K562 (cell line): ENCODE results near the gene MESP1. TPM values are rescaled to one million over a fixed set of nuclear protein-coding genes. Genes with fewer than 3 reads are reported as not detected.

Source experiments
- ATF2 ChIP-seq: sonication (generic); formaldehyde crosslinking; IDR thresholded peaks from 2 replicates; pipeline ENCODE4 v1.8.1; 2022; ENCODE audit warnings: missing genetic modification reagents
- CXXC5 ChIP-seq: fragments of 250-450 bp; sonication (Bioruptor Pico); IDR thresholded peaks from 2 replicates; pipeline ENCODE4 v1.8.0; 2022; ENCODE audit warnings: inconsistent platforms, mild to moderate bottlenecking, moderate library complexity
- DDX20 ChIP-seq: fragments of 450-650 bp; IDR thresholded peaks from 2 replicates; pipeline ENCODE4 v1.6.1; 2016; ENCODE audit warnings: missing genetic modification characterization, low read depth, mild to moderate bottlenecking, missing compliant biosample characterization, moderate library complexity
- ETV6 ChIP-seq, 3 experiments: fragments of 150-350 bp in 1 of 3; sonication (generic) in 1 of 3; formaldehyde crosslinking in 1 of 3; IDR thresholded peaks; 2 replicates each; pipeline versions ENCODE4 v1.6.1 to v1.8.0; 2014 to 2022; ENCODE audit warnings: borderline replicate concordance in 2 of 3, low read depth in 2 of 3, antibody characterized with exemption in 1 of 3, low read length in 1 of 3, mild to moderate bottlenecking in 1 of 3, missing genetic modification reagents in 1 of 3
- HMGN3 ChIP-seq: IDR thresholded peaks from 2 replicates; pipeline ENCODE4 v1.6.1; 2011; ENCODE audit warnings: borderline replicate concordance, low read depth, mild to moderate bottlenecking, mixed read lengths, low read length; ENCODE audit not compliant: insufficient read length; ENCODE audit errors: extremely low read depth
- KAT2B ChIP-seq: IDR thresholded peaks from one replicate; pipeline ENCODE4 v1.6.1; 2012; ENCODE audit warnings: low read depth, mild to moderate bottlenecking, control low read depth, inconsistent platforms, low read length, moderate library complexity
- PML ChIP-seq: IDR thresholded peaks from 2 replicates; pipeline ENCODE4 v1.6.1; 2012; ENCODE audit warnings: low read length, inconsistent platforms
- POLR2AphosphoS2 ChIP-seq: IDR thresholded peaks from 2 replicates; pipeline ENCODE4 v1.6.1; 2012; ENCODE audit warnings: low read length, improper control_type of control experiment
- SNIP1 ChIP-seq: fragments of 450-650 bp; IDR thresholded peaks from 2 replicates; pipeline ENCODE4 v1.7.1; 2017; ENCODE audit warnings: low read depth, mild to moderate bottlenecking
- SRF ChIP-seq, 2 experiments: fragments of 250-450, 450-650 bp in 1 of 2; sonication (Bioruptor Pico) in 1 of 2; sonication (generic) in 1 of 2; formaldehyde crosslinking; IDR thresholded peaks; 2 replicates each; pipeline versions ENCODE4 v1.5.0 to v1.5.1; 2020 to 2022; ENCODE audit warnings: mild to moderate bottlenecking in 1 of 2, missing genetic modification reagents in 1 of 2
- TAF1 ChIP-seq: IDR thresholded peaks from 2 replicates; pipeline ENCODE4 v1.6.1; 2011; ENCODE audit warnings: mild to moderate bottlenecking, low read length, moderate library complexity; ENCODE audit not compliant: insufficient read depth, control insufficient read depth, severe bottlenecking; ENCODE audit errors: extremely low read depth
- TFAM ChIP-seq: fragments of 250-450 bp; sonication (Bioruptor Pico); conservative IDR thresholded peaks from 2 replicates; pipeline ENCODE4 v1.5.0; 2021; ENCODE audit warnings: mild to moderate bottlenecking, moderate library complexity
- ZNF655 ChIP-seq: fragments of 250-450 bp; sonication (Bioruptor Pico); IDR thresholded peaks from 2 replicates; pipeline ENCODE4 v1.5.0; 2021
- polyA plus RNA-seq, 8 experiments: library from polyadenylated mRNA; depleted of rRNA in 4 of 8; stranded (reverse) in 5 of 8; unstranded in 3 of 8; fragments of >200 nt; fragmentation: Nextera tagmentation in 2 of 8; fragmentation: Illumina TruSeq in 1 of 8; extraction: Ambion mirVana in 2 of 8; extraction: Trizol in 1 of 8; gene quantifications; 2 replicates each; pipeline versions ENCODE4 v1.2.1 to v1.2.3, GENCODE V29; 2011 to 2014; ENCODE audit warnings: inconsistent platforms in 1 of 8, missing spikeins in 1 of 8
- total RNA-seq, 7 experiments: library from RNA; depleted of rRNA in 6 of 7; stranded (reverse); fragments of >200 nt in 6 of 7; fragmentation: Illumina TruSeq in 2 of 7; extraction: Trizol in 2 of 7; gene quantifications; 2 replicates each; pipeline versions ENCODE4 v1.2.1 to v1.2.3, GENCODE V29; 2011 to 2021; ENCODE audit warnings: low replicate concordance in 1 of 7
- TF ChIP-seq, protein P1 (sequence below): sonication (generic); formaldehyde crosslinking; IDR thresholded peaks from 2 replicates; pipeline ENCODE4 v1.8.0; 2023; ENCODE audit warnings: missing genetic modification reagents, mild to moderate bottlenecking, borderline replicate concordance
- TF ChIP-seq, protein P2 (sequence below): IDR thresholded peaks from 2 replicates; pipeline ENCODE4 v1.6.1; 2011; ENCODE audit warnings: borderline replicate concordance, low read depth, mild to moderate bottlenecking, moderate library complexity, low read length; ENCODE audit not compliant: insufficient read depth, poor library complexity, severe bottlenecking

Gene MESP1
- total and polyA plus RNA-seq, 9 of the 15 experiments (the other 6 are each of a cell fraction or from before 2014, with no cell fraction given) = 0.14 to 1.1 (median 0.36) TPM; not detected in 4

- TF ChIP-seq, protein P1, sequence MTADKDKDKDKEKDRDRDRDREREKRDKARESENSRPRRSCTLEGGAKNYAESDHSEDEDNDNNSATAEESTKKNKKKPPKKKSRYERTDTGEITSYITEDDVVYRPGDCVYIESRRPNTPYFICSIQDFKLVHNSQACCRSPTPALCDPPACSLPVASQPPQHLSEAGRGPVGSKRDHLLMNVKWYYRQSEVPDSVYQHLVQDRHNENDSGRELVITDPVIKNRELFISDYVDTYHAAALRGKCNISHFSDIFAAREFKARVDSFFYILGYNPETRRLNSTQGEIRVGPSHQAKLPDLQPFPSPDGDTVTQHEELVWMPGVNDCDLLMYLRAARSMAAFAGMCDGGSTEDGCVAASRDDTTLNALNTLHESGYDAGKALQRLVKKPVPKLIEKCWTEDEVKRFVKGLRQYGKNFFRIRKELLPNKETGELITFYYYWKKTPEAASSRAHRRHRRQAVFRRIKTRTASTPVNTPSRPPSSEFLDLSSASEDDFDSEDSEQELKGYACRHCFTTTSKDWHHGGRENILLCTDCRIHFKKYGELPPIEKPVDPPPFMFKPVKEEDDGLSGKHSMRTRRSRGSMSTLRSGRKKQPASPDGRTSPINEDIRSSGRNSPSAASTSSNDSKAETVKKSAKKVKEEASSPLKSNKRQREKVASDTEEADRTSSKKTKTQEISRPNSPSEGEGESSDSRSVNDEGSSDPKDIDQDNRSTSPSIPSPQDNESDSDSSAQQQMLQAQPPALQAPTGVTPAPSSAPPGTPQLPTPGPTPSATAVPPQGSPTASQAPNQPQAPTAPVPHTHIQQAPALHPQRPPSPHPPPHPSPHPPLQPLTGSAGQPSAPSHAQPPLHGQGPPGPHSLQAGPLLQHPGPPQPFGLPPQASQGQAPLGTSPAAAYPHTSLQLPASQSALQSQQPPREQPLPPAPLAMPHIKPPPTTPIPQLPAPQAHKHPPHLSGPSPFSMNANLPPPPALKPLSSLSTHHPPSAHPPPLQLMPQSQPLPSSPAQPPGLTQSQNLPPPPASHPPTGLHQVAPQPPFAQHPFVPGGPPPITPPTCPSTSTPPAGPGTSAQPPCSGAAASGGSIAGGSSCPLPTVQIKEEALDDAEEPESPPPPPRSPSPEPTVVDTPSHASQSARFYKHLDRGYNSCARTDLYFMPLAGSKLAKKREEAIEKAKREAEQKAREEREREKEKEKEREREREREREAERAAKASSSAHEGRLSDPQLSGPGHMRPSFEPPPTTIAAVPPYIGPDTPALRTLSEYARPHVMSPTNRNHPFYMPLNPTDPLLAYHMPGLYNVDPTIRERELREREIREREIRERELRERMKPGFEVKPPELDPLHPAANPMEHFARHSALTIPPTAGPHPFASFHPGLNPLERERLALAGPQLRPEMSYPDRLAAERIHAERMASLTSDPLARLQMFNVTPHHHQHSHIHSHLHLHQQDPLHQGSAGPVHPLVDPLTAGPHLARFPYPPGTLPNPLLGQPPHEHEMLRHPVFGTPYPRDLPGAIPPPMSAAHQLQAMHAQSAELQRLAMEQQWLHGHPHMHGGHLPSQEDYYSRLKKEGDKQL (CRISPR knock-in tag) = no peak
- TF ChIP-seq ETV6 (IDR thresholded peaks at IDR 0.05; ENCODE audit: borderline replicate concordance in 1 of 2, low read depth in 2 of 2, low read length in 1 of 2) (no peak), ETV6 (CRISPR knock-in tag; IDR thresholded peaks at IDR 0.05; ENCODE audit: borderline replicate concordance) (no peak), HMGN3 (no peak), DDX20 (tag) (no peak), SRF (CRISPR knock-in tag; IDR thresholded peaks at IDR 0.05) (peak in 1 of 2 experiments; percentile 52; a peak in 1 of 4 replicates), CXXC5 (CRISPR knock-in tag) (peak; percentile 87), PML (no peak), SNIP1 (no peak), TAF1 (no peak), TFAM (no peak), POLR2AphosphoS2 (no peak), ATF2 (CRISPR knock-in tag) (0 out of 2 replicates have a peak, but pooled peaks have one; percentile 16), ZNF655 (CRISPR knock-in tag) (no peak), KAT2B (no peak)
- TF ChIP-seq, protein P2, sequence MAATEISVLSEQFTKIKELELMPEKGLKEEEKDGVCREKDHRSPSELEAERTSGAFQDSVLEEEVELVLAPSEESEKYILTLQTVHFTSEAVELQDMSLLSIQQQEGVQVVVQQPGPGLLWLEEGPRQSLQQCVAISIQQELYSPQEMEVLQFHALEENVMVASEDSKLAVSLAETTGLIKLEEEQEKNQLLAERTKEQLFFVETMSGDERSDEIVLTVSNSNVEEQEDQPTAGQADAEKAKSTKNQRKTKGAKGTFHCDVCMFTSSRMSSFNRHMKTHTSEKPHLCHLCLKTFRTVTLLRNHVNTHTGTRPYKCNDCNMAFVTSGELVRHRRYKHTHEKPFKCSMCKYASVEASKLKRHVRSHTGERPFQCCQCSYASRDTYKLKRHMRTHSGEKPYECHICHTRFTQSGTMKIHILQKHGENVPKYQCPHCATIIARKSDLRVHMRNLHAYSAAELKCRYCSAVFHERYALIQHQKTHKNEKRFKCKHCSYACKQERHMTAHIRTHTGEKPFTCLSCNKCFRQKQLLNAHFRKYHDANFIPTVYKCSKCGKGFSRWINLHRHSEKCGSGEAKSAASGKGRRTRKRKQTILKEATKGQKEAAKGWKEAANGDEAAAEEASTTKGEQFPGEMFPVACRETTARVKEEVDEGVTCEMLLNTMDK = peak; percentile 93
Measured at GRCh38 chr15:89776274-89777072, 25.4 kb upstream of the MESP1 start, which contains the start of gene MESP2 (continued).
